T47D (cell line): Measurements from ENCODE around the gene PCDHA1.
A peak's percentile ranks its signal among the peaks of the same experiment; 100 is the strongest.

ENCODE experiments used
- DNase-seq, 2 experiments: peaks; one replicate each; pipeline versions ENCODE4 v3.0.0 to v3.0.0-alpha.2; 2011 to 2012; ENCODE audit warnings: low read depth in 1 of 2, low spot score in 1 of 2
- JUND ChIP-seq: IDR thresholded peaks from 2 replicates; pipeline ENCODE4 v1.6.1; 2012; ENCODE audit warnings: low read depth
- in situ Hi-C: cut with HindIII; loops from 2 replicates; pipeline ENCODE4 v1.10.0; 2016; ENCODE audit warnings: low sequenced_read_pairs, low pct_unique_long_range_greater_than_20kb

The PCDHA1 gene

DNA sequence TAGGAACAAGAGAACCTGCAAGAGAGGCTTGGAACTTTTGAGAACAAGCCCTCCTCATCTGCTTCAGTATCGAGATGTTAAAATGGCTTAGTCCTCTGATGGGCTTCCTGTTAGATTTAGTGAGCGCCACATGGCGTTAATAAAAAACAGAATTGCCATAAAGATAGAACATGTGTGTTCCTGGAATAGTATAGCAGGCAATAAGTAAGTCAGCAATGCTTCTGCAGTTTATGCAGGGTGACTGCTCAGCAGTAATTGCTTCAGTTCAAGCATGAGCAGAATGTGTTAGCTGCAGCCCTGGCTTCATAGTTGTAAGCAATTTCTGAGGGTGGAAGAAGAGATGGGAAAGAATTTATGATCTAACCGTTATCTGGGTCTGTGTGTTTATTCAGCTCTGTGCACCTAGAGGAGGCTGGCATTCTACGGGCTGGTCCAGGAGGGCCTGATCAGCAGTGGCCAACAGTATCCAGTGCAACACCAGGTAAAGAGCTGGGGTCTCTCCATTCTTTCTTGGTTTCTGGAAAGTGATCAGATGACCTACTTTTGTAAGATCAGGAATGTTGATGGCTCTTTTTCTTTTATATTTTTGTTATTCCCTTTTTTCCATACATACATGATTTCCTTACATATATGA lies 196.3 kb downstream of the PCDHA1 start:
- in situ Hi-C loops = no loop called here
- TF ChIP-seq JUND = no peak

DNA sequence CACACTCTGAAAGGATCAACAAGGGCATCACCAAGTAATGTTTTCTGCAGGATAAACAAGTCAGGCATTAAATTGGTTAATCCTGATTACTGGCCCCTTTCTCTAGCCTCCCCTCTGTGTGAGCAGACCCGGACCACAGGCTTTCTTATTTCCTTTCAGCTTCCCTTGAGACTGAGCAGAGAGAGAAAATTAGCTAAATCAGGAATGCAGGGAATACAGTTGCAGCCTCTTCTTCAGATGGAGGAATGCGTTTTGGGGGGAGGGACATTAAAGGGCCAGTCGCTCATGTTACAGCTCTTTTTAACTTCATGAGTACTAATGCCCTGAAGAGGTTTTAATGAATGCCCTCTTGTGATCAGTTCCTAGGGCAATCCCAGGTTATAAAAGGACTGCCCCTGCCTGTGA lies 200.2 kb downstream of the PCDHA1 start:
- no peak for TF ChIP-seq JUND
- in situ Hi-C loops = no loop called here
- no peak for DNase-seq

More for the DNA sequence above, 196.3 kb downstream of the PCDHA1 start:
- no peak for DNase-seq

DNA sequence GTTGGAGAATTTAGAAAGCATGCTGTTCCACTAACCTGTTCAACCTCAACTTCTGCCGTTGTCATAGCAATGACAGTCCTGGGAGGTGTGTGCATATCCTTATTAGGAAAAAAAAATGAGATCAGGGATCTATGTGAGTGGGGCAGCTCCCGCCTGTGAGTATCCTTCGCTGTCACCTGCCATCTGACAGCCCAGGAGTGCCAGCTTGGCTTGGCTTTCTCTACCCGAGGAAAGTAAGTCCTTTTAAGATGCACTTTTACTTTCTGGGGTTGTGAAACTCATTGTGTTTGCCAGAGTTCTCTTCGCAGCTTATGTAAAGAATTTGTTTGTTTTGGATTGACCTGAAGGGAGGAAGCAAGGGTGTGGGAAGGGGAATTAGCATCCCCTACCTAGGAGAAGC lies 202.2 kb downstream of the PCDHA1 start:
- TF ChIP-seq JUND = no peak
- in situ Hi-C loops = no loop called here
- DNase-seq = peak; percentile 45 to 88

DNA sequence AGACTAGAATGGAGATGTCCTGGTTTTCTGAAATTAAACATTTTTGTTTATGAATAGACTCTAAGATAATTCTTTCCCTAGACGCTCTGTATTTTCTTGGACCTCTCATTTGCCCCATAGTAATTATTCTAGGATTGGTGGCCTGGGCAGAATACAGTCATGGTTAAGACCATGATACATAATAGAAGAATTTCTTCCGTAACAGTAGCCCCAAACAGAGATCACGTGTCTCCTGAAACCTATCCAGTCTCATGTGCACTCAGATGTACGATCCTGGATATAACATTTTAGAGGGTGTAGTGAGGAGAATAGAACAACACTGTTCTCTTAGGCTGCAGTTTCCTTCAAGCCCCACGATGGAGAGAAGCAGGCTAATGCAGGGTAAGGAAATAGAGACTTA lies 202.7 kb downstream of the PCDHA1 start:
- no peak for TF ChIP-seq JUND
- in situ Hi-C loops = no loop called here
- DNase-seq = no peak

DNA sequence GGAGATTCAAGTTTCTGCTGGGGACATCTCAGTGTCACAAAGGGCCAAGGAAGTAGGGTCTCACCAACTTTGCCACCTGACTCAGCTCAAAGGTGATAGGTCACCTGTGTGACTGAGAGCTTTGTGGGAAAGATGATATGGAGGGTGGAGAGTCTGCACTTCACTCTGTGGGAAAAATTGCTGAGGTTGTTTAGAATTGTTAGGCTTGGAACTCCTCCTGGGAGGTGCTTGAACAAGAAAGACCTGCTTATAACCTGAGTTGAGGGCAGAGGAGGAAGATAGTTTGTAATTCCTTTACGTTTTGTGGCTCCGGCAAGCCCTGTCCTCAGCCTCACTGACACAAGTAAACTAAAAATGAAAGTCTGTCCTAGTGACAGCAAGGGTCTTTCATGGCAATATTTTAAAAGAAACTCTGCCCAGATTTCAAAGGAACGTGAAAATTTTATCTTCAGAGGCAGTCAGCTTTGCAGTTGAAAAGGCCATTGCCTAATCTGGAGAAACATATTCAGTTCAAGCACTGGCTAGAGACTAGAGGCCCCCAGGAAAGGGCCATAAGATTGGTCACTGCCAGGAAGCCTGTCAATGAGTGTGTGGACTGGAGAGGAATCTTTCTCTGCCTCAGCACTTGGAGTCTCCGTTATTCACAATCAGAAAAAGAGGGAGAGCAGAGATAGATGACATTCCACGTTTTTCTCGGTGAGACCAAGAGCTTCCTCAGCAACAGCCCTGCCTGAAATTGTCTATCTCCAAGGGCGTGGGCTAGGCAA lies 203.5 kb downstream of the PCDHA1 start:
- TF ChIP-seq JUND = no peak
- DNase-seq = peak in 1 of 2 experiments; percentile 68
- in situ Hi-C loops = no loop called here

DNA sequence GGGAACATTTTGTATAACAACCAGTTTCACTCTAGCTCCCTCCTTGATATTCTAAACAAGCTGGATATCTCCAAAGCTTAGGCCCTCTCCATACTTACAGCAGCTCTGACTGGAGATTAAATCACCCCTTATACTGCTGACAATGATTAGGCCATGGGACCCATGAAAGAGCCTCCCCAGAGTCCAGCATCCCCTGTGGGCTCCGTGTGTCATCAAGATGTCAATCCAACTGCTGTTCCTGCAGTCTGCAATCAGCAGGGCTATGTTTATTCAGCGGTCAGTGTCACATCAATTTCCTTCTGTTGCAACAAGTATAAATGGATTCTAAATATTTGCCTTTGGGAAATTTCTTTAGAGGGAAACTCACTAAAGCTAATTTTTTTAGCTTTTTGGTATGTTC lies 206.9 kb downstream of the PCDHA1 start:
- TF ChIP-seq JUND = no peak
- DNase-seq = no peak
- in situ Hi-C loops = no loop called here

DNA sequence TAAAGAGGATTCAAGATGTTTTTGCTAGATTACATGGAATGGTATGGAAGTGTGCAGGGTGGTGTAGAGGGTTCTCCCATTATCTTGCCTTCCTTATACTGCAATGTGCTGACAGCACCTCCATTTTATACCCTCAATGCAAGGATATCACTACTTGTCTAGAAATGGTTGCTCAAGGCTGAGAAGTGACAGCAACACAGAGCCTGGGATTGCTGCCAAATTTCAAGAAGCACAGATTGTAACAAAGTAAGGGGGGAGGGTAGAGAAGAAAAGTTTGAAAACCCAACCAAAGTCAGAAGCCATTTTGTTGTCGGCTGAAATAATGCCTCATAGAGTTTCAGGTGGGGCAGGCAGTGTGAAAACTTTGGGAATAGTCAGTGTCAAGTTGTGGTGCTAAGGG lies 210.1 kb downstream of the PCDHA1 start:
- in situ Hi-C loops = no loop called here
- DNase-seq = no peak
- TF ChIP-seq JUND = no peak

DNA sequence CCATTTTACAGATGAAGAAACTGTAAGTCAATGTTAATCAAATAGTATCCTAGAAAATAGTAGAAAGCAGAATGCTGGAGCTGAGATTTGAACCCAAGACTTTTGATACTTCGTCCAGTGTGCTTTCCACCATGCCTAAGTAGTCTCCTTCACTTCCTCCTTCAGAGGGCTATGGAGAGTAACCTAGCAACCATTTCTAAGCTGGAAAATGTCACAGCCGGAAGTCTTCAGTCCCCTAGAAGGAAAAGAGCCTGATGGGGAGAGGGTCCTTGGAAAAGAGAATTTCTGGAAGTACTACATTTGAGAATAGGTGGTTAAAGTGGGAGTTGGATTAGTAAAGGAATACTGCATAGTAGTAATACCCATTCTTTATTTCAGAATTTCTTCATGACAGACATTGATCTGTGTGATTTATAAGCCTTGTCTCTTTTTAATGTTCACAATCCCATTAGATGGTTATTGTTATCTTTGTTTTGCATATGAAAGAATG lies 213.0 kb downstream of the PCDHA1 start:
- TF ChIP-seq JUND = no peak

DNA sequence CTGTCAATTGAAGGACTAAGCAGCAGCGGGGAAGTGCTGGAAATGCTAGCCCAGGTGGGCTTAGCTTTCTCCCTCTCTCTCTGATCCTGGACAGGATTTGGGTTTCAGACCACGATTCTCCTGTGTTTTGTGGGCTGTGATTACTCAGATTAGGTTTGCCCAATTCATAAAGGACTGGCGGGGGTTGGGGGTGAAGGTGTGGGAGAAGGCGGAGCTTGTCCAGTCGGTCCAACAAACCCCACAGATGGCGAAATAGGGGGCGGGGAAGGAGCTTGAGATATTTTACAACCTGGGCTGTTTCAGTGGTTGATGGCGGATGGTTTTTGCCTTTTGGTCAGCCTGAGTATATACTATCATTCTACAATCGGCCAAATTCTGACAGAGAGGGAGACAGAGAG lies 215.5 kb downstream of the PCDHA1 start:
- TF ChIP-seq JUND = no peak
- DNase-seq = no peak
- in situ Hi-C loops = no loop called here

More for the DNA sequence above, 213.0 kb downstream of the PCDHA1 start:
- in situ Hi-C loops = no loop called here
- no peak for DNase-seq

DNA sequence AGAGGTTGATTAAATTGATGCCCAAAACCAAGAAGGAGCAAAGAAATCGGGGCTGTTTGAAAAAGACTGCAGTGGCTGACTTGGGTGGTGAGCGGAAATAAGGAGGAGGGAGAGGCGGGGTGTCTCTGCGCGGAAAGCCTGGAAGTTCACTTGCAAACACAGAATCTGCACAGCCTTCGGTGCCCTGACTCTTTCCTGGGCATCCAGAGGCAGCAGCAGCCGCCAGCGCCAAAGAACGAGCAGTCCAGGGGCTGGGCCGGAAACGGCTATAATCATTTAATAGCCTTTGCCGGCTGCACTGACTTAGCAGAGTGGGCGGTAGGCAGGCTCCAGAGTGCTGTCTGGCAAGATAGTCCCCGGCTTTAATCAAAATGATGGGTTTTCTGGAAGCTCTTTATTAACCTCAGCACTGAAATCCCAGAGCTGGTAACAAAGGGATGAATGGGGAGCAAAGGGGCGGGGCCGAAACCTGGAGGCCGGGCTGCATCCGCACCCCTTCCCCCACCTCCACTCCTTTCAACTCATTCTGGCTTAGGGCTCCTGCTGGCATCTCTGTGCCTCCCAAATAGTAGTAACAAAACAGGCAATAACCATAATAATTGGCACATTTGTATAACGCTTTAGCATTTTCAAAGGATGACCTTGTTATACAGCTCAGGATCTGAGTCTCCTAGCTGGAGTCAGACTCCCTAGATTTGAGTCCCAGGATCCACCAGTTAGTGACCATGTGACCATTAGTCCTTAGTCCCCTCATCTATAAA lies 216.1 kb downstream of the PCDHA1 start:
- no peak for DNase-seq
- no peak for TF ChIP-seq JUND
- in situ Hi-C loops = no loop called here

DNA sequence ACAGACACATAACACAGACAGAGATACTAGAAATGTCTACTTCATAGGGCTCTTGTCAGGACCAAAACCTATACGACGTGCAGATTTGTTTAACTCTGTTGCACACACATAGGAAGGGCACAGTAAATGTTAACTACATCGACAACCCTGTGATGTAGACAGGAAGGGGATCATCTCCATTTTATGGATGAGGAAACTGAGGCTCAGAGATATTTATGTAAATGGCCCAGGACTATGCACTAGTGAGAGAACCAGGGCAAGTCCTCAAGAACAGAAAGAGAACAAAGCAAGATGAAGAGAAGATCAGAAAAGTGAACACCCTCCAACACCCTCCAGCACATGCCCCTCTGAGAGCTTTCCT lies 216.6 kb downstream of the PCDHA1 start:
- no peak for TF ChIP-seq JUND
- in situ Hi-C loops = no loop called here
- no peak for DNase-seq

DNA sequence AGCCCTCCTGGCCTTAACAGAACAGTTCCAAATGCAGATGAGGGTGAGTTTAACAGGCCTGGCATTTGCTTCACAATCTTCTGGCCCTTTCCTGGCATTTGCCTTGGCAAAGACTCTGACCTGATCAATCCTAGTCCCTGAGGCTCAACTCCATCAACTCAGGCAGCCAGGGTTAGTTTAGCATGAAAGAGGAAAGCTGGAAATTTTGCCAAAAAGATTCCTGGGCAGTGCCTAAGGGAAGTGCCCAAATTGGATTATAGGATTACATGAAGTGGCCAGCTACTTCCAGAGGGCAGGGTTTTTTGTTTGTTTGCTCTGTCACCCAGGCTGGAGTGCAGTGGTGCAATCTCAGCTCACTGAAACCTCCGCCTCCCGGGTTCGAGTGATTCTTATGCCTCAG lies 217.1 kb downstream of the PCDHA1 start:
- in situ Hi-C loops = no loop called here
- no peak for DNase-seq
- no peak for TF ChIP-seq JUND
